ENCODE data around the gene MMP2. TPM values are rescaled to one million over a fixed set of nuclear protein-coding genes. Genes with fewer than 3 reads are reported as not detected.

MMP2 gene
- total and polyA plus RNA-seq, 10 of the 15 experiments (the other 5 are each of a cell fraction or from before 2014, with no cell fraction given): 0.37 to 0.80 (median 0.59) TPM; not detected in 7

DNA sequence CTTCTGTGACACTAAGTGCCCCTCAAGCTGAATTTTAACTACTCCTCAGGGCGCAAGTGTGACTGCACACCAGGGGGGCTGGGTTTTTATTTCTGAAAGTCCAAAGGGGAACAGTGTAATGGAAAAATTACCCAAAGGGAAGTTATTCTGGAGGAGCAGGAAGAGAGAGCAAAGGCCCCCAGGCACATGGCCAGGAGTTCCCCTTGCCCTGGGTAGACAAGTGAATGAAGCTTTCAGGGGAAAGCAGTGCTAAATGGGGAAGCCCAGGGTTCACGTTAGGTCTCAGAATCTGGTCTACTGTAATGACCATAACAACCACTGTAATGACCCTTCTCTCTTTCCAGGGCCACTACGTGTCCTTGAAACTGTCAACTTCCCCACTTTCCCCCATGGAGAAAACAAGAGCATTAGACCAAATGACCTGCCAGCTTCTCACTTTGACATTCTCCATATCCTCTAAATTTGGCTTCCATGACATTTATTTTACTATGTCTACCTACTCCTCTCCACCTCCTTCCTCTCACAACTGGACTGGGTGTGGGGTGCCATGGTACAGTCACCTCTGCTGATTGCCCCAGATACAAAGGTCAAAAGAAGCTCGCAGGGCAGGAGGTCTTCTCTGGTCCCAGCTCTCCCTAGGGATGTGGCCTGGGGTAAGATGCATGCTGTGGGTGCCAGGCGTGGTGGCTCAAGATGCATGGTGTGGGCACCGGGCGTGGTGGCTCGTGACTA lies 34.1 kb upstream of the MMP2 start (continued):
- TF ChIP-seq, protein P1, sequence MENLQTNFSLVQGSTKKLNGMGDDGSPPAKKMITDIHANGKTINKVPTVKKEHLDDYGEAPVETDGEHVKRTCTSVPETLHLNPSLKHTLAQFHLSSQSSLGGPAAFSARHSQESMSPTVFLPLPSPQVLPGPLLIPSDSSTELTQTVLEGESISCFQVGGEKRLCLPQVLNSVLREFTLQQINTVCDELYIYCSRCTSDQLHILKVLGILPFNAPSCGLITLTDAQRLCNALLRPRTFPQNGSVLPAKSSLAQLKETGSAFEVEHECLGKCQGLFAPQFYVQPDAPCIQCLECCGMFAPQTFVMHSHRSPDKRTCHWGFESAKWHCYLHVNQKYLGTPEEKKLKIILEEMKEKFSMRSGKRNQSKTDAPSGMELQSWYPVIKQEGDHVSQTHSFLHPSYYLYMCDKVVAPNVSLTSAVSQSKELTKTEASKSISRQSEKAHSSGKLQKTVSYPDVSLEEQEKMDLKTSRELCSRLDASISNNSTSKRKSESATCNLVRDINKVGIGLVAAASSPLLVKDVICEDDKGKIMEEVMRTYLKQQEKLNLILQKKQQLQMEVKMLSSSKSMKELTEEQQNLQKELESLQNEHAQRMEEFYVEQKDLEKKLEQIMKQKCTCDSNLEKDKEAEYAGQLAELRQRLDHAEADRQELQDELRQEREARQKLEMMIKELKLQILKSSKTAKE (IDR thresholded peaks at IDR 0.05; ENCODE audit: low read depth, poor library complexity, severe bottlenecking): no peak
- TF ChIP-seq MXI1 (IDR thresholded peaks at IDR 0.05; ENCODE audit: low read depth, low read length) (no peak), NFYB (IDR thresholded peaks at IDR 0.05; ENCODE audit: insufficient read depth, low read depth, low read length) (no peak), POLR2AphosphoS5 (IDR thresholded peaks at IDR 0.05; ENCODE audit: low read length) (no peak), ATF3 (IDR thresholded peaks at IDR 0.05; ENCODE audit: borderline replicate concordance, extremely low read depth, low read depth, low read length) (no peak), CREM (IDR thresholded peaks at IDR 0.05; ENCODE audit: low read depth) (no peak), HCFC1 (IDR thresholded peaks at IDR 0.05; ENCODE audit: low read length) (no peak), SREBF1 (IDR thresholded peaks at IDR 0.05; ENCODE audit: low read length) (no peak), JUND (IDR thresholded peaks at IDR 0.05; ENCODE audit: low read depth, low read length) (no peak), NFXL1 (IDR thresholded peaks at IDR 0.05; ENCODE audit: borderline replicate concordance) (no peak), FOXK2 (IDR thresholded peaks at IDR 0.05) (no peak)
- TF ChIP-seq, protein P2, sequence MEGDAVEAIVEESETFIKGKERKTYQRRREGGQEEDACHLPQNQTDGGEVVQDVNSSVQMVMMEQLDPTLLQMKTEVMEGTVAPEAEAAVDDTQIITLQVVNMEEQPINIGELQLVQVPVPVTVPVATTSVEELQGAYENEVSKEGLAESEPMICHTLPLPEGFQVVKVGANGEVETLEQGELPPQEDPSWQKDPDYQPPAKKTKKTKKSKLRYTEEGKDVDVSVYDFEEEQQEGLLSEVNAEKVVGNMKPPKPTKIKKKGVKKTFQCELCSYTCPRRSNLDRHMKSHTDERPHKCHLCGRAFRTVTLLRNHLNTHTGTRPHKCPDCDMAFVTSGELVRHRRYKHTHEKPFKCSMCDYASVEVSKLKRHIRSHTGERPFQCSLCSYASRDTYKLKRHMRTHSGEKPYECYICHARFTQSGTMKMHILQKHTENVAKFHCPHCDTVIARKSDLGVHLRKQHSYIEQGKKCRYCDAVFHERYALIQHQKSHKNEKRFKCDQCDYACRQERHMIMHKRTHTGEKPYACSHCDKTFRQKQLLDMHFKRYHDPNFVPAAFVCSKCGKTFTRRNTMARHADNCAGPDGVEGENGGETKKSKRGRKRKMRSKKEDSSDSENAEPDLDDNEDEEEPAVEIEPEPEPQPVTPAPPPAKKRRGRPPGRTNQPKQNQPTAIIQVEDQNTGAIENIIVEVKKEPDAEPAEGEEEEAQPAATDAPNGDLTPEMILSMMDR (IDR thresholded peaks at IDR 0.05 in 2 of 3, conservative IDR thresholded peaks at IDR 0.05 in 1 of 3; ENCODE audit: control insufficient read depth in 2 of 3, extremely low read depth in 1 of 3, insufficient read depth in 1 of 3, low read depth in 3 of 3, low read length in 3 of 3): no peak

Measured in GM12878 (cell line).